ENCODE measurements around the gene CFAP92. TPM values are rescaled to one million over a fixed set of nuclear protein-coding genes. Genes with fewer than 3 reads are reported as not detected.

The CFAP92 gene
- total and polyA plus RNA-seq, 4 donors: 0.05 to 0.25 (median 0.06) TPM; not detected in 1

DNA sequence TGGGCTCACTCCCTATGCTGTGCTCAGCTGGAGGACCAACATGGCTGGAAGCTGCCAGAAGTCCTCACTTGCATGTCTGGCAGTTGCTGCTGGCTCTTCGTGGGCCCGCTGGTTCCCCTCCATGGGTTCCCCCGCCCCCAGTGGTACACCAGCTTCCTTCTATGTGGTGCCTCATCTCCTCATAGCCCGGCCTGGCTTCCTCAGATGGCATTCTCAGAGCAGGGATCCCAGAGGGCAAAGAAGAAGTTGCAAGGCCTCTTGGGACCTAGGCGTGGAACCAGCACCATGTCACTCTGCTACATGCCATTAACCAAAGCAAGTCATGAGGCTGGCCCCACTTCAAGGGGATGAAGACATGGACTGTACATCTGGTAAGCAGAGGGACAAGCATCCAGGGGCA, 2.9 kb upstream of the CFAP92 start (continued):
- TF ChIP-seq TAF1 (conservative IDR thresholded peaks at IDR 0.05) (no peak), EGR1 (IDR thresholded peaks at IDR 0.05; ENCODE audit: low read depth in 2 of 2) (no peak)

DNA sequence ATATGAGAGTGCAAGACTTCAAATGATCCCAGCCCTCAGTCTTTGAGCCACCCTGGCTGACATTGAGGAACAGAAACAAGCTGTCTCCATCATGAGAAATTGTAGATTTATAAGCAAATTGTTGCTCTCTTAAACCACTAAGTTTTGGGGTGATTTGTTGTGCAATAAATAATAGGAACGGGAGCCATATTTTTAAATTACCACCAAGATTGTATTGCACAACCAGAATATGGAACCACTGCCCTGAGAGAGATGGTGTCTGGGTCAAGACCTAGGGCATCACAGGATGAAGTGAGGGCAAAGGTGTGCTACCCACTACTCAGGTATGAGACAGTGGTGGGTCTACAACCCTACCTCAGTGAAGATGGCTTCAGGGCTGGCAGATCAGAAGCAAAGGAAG, 2.3 kb upstream of the CFAP92 start:
- TF ChIP-seq JUND (IDR thresholded peaks at IDR 0.05) (no peak), TAF1 (conservative IDR thresholded peaks at IDR 0.05) (no peak), FOXA2 (IDR thresholded peaks at IDR 0.05) (no peak), GABPA (IDR thresholded peaks at IDR 0.05 in 1 of 2, conservative IDR thresholded peaks at IDR 0.05 in 1 of 2) (no peak), HNF4A (conservative IDR thresholded peaks at IDR 0.05) (no peak), YY1 (IDR thresholded peaks at IDR 0.05) (no peak), SP1 (IDR thresholded peaks at IDR 0.05) (no peak), RAD21 (IDR thresholded peaks at IDR 0.05) (no peak), RXRA (IDR thresholded peaks at IDR 0.05) (no peak), EGR1 (IDR thresholded peaks at IDR 0.05; ENCODE audit: low read depth in 2 of 2) (no peak), FOXA1 (IDR thresholded peaks at IDR 0.05) (no peak), HNF4G (IDR thresholded peaks at IDR 0.05) (no peak), NR2F2 (IDR thresholded peaks at IDR 0.05) (no peak)
- TF ChIP-seq, protein P1, sequence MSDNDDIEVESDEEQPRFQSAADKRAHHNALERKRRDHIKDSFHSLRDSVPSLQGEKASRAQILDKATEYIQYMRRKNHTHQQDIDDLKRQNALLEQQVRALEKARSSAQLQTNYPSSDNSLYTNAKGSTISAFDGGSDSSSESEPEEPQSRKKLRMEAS (IDR thresholded peaks at IDR 0.05): no peak
- TF ChIP-seq, protein P2, sequence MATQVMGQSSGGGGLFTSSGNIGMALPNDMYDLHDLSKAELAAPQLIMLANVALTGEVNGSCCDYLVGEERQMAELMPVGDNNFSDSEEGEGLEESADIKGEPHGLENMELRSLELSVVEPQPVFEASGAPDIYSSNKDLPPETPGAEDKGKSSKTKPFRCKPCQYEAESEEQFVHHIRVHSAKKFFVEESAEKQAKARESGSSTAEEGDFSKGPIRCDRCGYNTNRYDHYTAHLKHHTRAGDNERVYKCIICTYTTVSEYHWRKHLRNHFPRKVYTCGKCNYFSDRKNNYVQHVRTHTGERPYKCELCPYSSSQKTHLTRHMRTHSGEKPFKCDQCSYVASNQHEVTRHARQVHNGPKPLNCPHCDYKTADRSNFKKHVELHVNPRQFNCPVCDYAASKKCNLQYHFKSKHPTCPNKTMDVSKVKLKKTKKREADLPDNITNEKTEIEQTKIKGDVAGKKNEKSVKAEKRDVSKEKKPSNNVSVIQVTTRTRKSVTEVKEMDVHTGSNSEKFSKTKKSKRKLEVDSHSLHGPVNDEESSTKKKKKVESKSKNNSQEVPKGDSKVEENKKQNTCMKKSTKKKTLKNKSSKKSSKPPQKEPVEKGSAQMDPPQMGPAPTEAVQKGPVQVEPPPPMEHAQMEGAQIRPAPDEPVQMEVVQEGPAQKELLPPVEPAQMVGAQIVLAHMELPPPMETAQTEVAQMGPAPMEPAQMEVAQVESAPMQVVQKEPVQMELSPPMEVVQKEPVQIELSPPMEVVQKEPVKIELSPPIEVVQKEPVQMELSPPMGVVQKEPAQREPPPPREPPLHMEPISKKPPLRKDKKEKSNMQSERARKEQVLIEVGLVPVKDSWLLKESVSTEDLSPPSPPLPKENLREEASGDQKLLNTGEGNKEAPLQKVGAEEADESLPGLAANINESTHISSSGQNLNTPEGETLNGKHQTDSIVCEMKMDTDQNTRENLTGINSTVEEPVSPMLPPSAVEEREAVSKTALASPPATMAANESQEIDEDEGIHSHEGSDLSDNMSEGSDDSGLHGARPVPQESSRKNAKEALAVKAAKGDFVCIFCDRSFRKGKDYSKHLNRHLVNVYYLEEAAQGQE (IDR thresholded peaks at IDR 0.05): no peak
- TF ChIP-seq, protein P3, sequence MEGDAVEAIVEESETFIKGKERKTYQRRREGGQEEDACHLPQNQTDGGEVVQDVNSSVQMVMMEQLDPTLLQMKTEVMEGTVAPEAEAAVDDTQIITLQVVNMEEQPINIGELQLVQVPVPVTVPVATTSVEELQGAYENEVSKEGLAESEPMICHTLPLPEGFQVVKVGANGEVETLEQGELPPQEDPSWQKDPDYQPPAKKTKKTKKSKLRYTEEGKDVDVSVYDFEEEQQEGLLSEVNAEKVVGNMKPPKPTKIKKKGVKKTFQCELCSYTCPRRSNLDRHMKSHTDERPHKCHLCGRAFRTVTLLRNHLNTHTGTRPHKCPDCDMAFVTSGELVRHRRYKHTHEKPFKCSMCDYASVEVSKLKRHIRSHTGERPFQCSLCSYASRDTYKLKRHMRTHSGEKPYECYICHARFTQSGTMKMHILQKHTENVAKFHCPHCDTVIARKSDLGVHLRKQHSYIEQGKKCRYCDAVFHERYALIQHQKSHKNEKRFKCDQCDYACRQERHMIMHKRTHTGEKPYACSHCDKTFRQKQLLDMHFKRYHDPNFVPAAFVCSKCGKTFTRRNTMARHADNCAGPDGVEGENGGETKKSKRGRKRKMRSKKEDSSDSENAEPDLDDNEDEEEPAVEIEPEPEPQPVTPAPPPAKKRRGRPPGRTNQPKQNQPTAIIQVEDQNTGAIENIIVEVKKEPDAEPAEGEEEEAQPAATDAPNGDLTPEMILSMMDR (IDR thresholded peaks at IDR 0.05; ENCODE audit: low read depth, low read length, missing input control): no peak
- TF ChIP-seq, protein P4, sequence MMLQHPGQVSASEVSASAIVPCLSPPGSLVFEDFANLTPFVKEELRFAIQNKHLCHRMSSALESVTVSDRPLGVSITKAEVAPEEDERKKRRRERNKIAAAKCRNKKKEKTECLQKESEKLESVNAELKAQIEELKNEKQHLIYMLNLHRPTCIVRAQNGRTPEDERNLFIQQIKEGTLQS (IDR thresholded peaks at IDR 0.05): no peak
- TF ChIP-seq, protein P5, sequence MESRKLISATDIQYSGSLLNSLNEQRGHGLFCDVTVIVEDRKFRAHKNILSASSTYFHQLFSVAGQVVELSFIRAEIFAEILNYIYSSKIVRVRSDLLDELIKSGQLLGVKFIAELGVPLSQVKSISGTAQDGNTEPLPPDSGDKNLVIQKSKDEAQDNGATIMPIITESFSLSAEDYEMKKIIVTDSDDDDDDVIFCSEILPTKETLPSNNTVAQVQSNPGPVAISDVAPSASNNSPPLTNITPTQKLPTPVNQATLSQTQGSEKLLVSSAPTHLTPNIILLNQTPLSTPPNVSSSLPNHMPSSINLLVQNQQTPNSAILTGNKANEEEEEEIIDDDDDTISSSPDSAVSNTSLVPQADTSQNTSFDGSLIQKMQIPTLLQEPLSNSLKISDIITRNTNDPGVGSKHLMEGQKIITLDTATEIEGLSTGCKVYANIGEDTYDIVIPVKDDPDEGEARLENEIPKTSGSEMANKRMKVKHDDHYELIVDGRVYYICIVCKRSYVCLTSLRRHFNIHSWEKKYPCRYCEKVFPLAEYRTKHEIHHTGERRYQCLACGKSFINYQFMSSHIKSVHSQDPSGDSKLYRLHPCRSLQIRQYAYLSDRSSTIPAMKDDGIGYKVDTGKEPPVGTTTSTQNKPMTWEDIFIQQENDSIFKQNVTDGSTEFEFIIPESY (IDR thresholded peaks at IDR 0.05): no peak
- no peak overlapping the region for H3K27ac ChIP-seq (ENCODE audit: low read depth in 1 of 2, low read length in 2 of 2)
- H3K27me3 ChIP-seq (ENCODE audit: control insufficient read depth in 4 of 4, insufficient read depth in 4 of 4, low read length in 3 of 4): peaks cover 0 to 12% (median 6%) of the 10 kb centered on the region in 4 donors
- no peaks in the 10 kb centered on the region for H3K9me3 ChIP-seq (ENCODE audit: control insufficient read depth in 4 of 4, low read length in 3 of 4)
- H3K9ac ChIP-seq (ENCODE audit: low read depth in 1 of 2, low read length in 2 of 2): no peak overlapping the region
- DNase-seq (ENCODE audit: low spot score): no peak
- no peak overlapping the region for H3K4me3 ChIP-seq (ENCODE audit: low read depth in 1 of 3, low read length in 3 of 3)
- H3K36me3 ChIP-seq (ENCODE audit: control insufficient read depth in 4 of 4, insufficient read depth in 3 of 4, low read depth in 1 of 4, low read length in 3 of 4): no peaks in the 10 kb centered on the region
- peaks cover 0 to 14% (median 7%) of the 10 kb centered on the region in 4 donors for H3K4me1 ChIP-seq (ENCODE audit: control insufficient read depth in 4 of 4, insufficient read depth in 4 of 4, low read length in 3 of 4)
- WGBS: 70% methylated on average over 1 of the region's 1 CpG

All from liver (tissue), 9 donors.